Osteocyte (in vitro differentiated cells): ENCODE data around the gene PDCD1. TPM values are rescaled to one million over a fixed set of nuclear protein-coding genes. Genes with fewer than 3 reads are reported as not detected.

Source experiments
- DNase-seq: peaks from one replicate; pipeline ENCODE4 v3.0.0; 2021; ENCODE audit warnings: mixed read lengths; ENCODE audit not compliant: unreplicated experiment; ENCODE audit errors: extremely low spot score
- H3K27ac Mint-ChIP-seq: one replicate; pipeline ENCODE4 v1.8.0; 2021; ENCODE audit warnings: mild to moderate bottlenecking, mixed read lengths; ENCODE audit not compliant: unreplicated experiment
- H3K27me3 Mint-ChIP-seq: one replicate; pipeline ENCODE4 v1.8.0; 2021; ENCODE audit warnings: mixed read lengths; ENCODE audit not compliant: unreplicated experiment
- H3K36me3 Mint-ChIP-seq: one replicate; pipeline ENCODE4 v1.8.0; 2021; ENCODE audit warnings: mixed read lengths; ENCODE audit not compliant: unreplicated experiment
- H3K4me1 Mint-ChIP-seq: one replicate; pipeline ENCODE4 v1.8.0; 2021; ENCODE audit warnings: mixed read lengths; ENCODE audit not compliant: unreplicated experiment
- H3K4me3 Mint-ChIP-seq: one replicate; pipeline ENCODE4 v1.8.0; 2021; ENCODE audit warnings: mild to moderate bottlenecking, moderate library complexity, mixed read lengths; ENCODE audit not compliant: unreplicated experiment
- H3K9me3 Mint-ChIP-seq: one replicate; pipeline ENCODE4 v1.8.0; 2021; ENCODE audit warnings: mixed read lengths; ENCODE audit not compliant: unreplicated experiment
- total RNA-seq: library from RNA; stranded (reverse); gene quantifications from 2 replicates; pipeline ENCODE4 v1.2.1, GENCODE V29; 2021
- TF ChIP-seq, protein P1 (sequence below): fragments of 200-600 bp; sonication (generic); IDR thresholded peaks from 2 replicates; pipeline ENCODE4 v1.5.0; 2021; ENCODE audit warnings: antibody characterized with exemption, mild to moderate bottlenecking, moderate library complexity

The PDCD1 gene
- total RNA-seq, 1 donor from 2014 or later = not detected

DNA sequence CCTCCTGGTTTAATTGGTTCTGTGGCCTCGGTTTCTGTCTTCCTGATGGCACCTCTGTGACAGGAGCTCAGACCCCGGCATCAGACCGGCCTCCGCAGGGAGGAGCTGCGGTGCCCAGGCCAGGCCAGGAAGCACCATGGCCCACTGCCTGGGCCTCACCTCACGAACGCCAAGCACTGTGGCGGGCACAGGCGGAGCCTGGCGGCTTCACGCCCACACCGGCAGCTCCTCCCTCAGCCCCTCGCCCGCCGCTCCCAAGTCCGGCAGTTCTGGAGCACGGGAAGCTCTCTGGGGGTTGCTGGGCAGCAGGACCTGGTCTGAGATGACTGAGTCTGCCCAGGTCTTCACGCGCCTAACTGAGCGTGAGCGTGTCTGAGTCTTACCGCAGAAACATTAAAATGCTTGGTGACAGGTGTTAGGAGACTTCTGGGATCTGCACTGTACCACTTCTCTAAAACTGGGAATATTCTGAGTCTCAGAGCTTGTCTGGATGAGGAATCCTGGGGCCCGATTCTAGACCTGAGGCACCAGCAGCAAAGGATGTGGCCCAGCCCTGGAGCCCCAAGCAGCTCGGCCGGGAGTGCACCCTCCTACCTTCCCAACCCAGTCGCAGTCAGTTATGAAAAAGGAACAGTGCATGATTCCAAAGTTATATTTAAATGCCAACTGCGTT is 32.8 kb upstream of the PDCD1 start:
- Mint-ChIP-seq H3K9me3 (peaks cover 4% of the 10 kb centered on the region), H3K27me3 (no peaks in the 10 kb centered on the region), H3K4me3 (no peak overlapping the region), H3K36me3 (no peaks in the 10 kb centered on the region), H3K27ac (no peak overlapping the region), H3K4me1 (peaks cover 3% of the 10 kb centered on the region)
- no peak for DNase-seq
- TF ChIP-seq, protein P1, sequence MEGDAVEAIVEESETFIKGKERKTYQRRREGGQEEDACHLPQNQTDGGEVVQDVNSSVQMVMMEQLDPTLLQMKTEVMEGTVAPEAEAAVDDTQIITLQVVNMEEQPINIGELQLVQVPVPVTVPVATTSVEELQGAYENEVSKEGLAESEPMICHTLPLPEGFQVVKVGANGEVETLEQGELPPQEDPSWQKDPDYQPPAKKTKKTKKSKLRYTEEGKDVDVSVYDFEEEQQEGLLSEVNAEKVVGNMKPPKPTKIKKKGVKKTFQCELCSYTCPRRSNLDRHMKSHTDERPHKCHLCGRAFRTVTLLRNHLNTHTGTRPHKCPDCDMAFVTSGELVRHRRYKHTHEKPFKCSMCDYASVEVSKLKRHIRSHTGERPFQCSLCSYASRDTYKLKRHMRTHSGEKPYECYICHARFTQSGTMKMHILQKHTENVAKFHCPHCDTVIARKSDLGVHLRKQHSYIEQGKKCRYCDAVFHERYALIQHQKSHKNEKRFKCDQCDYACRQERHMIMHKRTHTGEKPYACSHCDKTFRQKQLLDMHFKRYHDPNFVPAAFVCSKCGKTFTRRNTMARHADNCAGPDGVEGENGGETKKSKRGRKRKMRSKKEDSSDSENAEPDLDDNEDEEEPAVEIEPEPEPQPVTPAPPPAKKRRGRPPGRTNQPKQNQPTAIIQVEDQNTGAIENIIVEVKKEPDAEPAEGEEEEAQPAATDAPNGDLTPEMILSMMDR = no peak

DNA sequence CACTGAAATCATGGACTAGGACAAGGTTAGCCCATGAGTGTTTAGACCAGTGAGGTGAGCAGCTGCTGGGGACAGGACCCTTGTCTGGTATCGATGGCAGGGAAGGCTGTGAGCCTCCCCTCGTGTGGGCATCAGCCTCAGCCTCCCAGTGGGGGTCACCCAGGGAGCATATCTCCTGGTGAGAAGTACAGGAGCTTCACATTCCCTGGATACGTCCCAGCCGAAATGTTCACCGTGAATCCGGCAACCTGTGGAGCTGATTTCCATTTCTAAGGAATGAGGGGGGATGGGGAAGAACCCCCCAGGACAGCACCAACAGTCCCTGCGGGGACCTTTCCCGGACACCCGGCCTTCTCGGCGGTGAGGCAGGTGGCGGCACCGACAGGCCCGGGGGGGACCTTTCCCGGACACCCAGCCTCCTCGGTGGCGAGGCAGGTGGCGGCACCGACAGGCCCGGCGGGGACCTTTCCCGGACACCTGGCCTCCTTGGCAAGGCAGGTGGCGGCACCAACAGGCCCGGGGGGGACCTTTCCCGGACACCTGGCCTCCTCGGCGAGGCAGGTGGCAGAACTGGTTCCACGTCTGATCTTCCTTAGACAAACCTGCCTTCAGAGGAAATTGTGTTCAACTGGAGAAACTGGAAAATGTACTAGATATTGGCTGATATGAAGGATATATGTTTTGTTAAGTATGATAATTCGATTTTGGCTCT is 32.0 kb upstream of the PDCD1 start:
- TF ChIP-seq, protein P1 = no peak
- no peak for DNase-seq
- Mint-ChIP-seq H3K9me3 (peaks cover 4% of the 10 kb centered on the region), H3K27ac (no peak overlapping the region), H3K27me3 (no peaks in the 10 kb centered on the region), H3K4me3 (no peak overlapping the region), H3K36me3 (no peaks in the 10 kb centered on the region), H3K4me1 (no peaks in the 10 kb centered on the region)

DNA sequence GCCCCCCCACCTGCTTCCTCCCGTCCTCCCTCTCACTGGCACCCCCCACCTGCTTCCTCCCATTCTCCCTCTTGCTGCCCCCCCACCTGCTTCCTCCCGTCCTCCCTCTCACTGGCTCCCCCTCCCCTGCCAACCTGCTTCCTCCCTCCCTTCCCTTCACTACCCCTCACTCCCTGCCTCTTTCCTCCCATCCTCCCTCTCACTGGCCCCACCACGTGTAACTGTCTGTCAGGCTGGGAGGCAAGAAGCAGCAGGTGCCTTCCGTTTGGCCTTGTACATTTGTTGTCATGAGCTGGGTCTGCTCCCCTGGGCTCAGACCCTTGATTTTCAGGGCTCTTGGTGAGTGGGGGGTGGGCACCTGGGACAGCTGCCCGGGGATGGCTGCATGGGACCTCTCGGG is 29.9 kb upstream of the PDCD1 start:
- Mint-ChIP-seq H3K27ac (no peak overlapping the region), H3K4me1 (peaks cover 3% of the 10 kb centered on the region), H3K9me3 (peaks cover 4% of the 10 kb centered on the region), H3K36me3 (no peaks in the 10 kb centered on the region), H3K27me3 (no peaks in the 10 kb centered on the region), H3K4me3 (no peak overlapping the region)
- no peak for DNase-seq
- TF ChIP-seq, protein P1 = no peak

DNA sequence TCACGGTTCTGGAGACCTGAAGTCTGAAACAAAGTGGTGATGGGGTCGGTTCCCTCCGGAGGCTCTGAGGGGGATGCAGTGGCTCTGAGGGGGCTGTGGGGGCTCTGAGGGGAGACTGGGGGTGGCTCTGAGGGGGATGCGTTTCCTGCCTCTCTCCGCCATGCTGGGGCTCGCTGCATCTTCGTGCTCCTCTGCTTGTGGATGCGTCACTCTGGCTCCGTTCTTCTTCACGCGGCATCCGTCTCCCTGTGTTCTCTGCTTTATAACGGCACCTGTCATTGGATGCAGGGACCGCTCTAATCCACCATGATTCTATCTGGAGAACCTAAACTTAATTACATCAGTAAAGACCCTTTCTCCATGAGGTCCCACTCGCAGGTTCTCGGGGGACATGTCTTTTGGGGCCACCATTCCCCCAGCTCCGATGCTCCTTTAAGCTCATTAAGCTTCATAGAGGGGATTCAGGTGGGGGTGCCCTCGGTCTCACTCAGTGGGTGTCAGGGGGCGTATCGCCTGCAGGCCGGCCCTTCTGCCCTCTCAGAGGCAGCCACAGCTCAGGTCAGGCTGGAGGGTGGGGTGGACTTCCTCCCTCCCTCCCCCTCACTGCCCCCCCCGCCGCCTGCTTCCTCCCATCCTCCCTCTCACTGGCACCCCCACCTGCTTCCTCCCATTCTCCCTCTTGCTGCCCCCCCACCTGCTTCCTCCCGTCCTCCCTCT is 29.3 kb upstream of the PDCD1 start:
- Mint-ChIP-seq H3K4me3 (no peak overlapping the region), H3K36me3 (no peaks in the 10 kb centered on the region), H3K4me1 (peaks cover 8% of the 10 kb centered on the region), H3K9me3 (peaks cover 4% of the 10 kb centered on the region), H3K27me3 (no peaks in the 10 kb centered on the region), H3K27ac (no peak overlapping the region)
- TF ChIP-seq, protein P1 = no peak
- no peak for DNase-seq
